K562 (cell line): ENCODE results near the gene CARD11. TPM values are rescaled to one million over a fixed set of nuclear protein-coding genes. Genes with fewer than 3 reads are reported as not detected.

Source experiments
- ATAC-seq: fragments of 200-7000 bp; cut with Tn5 transposase; 3 replicates; pipeline ENCODE4 v1.9.1; 2020; ENCODE audit warnings: moderate library complexity
- BruUV-seq: library from RNA; stranded (reverse); fragments of 400-500 nt; replicated peaks from 2 replicates; lab custom pipeline; 2021; lab: Mats Ljungman, UMichigan
- CTCF ChIA-PET: fragments of 300-600 bp; formaldehyde crosslinking; extraction: SDS; loops from one replicate; lab custom pipeline; 2021; ENCODE audit warnings: low intra/inter-chr PET ratio; lab: Yijun Ruan, JAX
- POLR2A ChIA-PET: fragments of 300-600, 350-650 bp; sonication (Branson Sonifier 250); formaldehyde crosslinking; extraction: SDS; loops from one replicate; lab custom pipeline; 2021; ENCODE audit warnings: antibody characterized with exemption, inconsistent platforms; lab: Yijun Ruan, JAX
- DNase-seq, 4 experiments: peaks; one replicate each; pipeline versions ENCODE4 v3.0.0 to v3.0.0-alpha.2; 2011 to 2018; ENCODE audit warnings: low spot score in 3 of 4, mixed read lengths in 3 of 4; ENCODE audit errors: extremely low read depth in 1 of 4
- FAIRE-seq: peaks from 2 replicates; lab custom pipeline; 2011; peaks lifted over from hg19 to GRCh38; lab: Jason Lieb, UNC
- H2AFZ ChIP-seq: 2 replicates; pipeline ENCODE4 v1.6.0; 2011; ENCODE audit warnings: low read depth, low read length, control low read depth, inconsistent platforms
- H3K27ac ChIP-seq: fragments of 200-600 bp; 3 replicates; pipeline ENCODE4 v1.8.0; 2011; ENCODE audit warnings: low read depth, mild to moderate bottlenecking, control low read depth, inconsistent platforms, low read length, moderate library complexity, mixed read lengths; ENCODE audit errors: extremely low read depth
- H3K27me3 ChIP-seq, 2 experiments: fragments of 300-600 bp in 1 of 2; 2 replicates in 1 of 2; 3 replicates in 1 of 2; pipeline versions ENCODE4 v1.6.0 to v1.8.0; 2011; ENCODE audit warnings: inconsistent platforms in 2 of 2, low read length in 2 of 2, mild to moderate bottlenecking in 1 of 2, mixed read lengths in 1 of 2, moderate library complexity in 1 of 2; ENCODE audit not compliant: control insufficient read depth in 2 of 2, insufficient read depth in 2 of 2
- H3K36me3 ChIP-seq: fragments of 300-600 bp; 3 replicates; pipeline ENCODE4 v1.8.0; 2011; ENCODE audit warnings: mild to moderate bottlenecking, low read length, inconsistent platforms; ENCODE audit not compliant: control insufficient read depth, insufficient read depth
- H3K4me1 ChIP-seq, 2 experiments: fragments of 200-600 bp in 1 of 2; replicated peaks in 1 of 2; 2 replicates in 1 of 2; 3 replicates in 1 of 2; pipeline versions ENCODE4 v1.5.1 to v1.8.0; 2011; ENCODE audit warnings: inconsistent platforms in 2 of 2, low read length in 2 of 2, mild to moderate bottlenecking in 1 of 2, mixed read lengths in 1 of 2, moderate library complexity in 1 of 2; ENCODE audit not compliant: control insufficient read depth in 2 of 2, insufficient read depth in 2 of 2
- H3K4me2 ChIP-seq: 2 replicates; pipeline ENCODE4 v1.6.1; 2011; ENCODE audit warnings: low read length, control low read depth, inconsistent platforms, mixed read lengths; ENCODE audit not compliant: insufficient read depth
- H3K4me3 ChIP-seq: fragments of 200-600 bp; sonication (generic), shearing (Covaris generic); 2 replicates; pipeline ENCODE4 v1.5.1; 2016; ENCODE audit warnings: control low read depth, inconsistent platforms
- H3K79me2 ChIP-seq: fragments of 200-600 bp; 3 replicates; pipeline ENCODE4 v1.8.0; 2011; ENCODE audit warnings: low read length, inconsistent platforms; ENCODE audit not compliant: control insufficient read depth, insufficient read depth
- H3K9ac ChIP-seq, 2 experiments: 2 replicates each; pipeline versions ENCODE4 v1.6.0 to v1.6.1; 2011; ENCODE audit warnings: low read depth in 2 of 2, low read length in 2 of 2, control low read depth in 1 of 2, inconsistent platforms in 1 of 2, mild to moderate bottlenecking in 1 of 2, mixed read lengths in 1 of 2; ENCODE audit not compliant: insufficient read depth in 1 of 2
- H3K9me1 ChIP-seq: one replicate; pipeline ENCODE4 v1.6.0; 2011; ENCODE audit warnings: inconsistent platforms, mild to moderate bottlenecking, low read length, moderate library complexity; ENCODE audit not compliant: control insufficient read depth, insufficient read depth
- H3K9me3 ChIP-seq: replicated peaks from 2 replicates; pipeline ENCODE4 v1.5.1; 2011; ENCODE audit warnings: low read depth, low read length, inconsistent platforms; ENCODE audit not compliant: control insufficient read depth, insufficient read depth
- H4K20me1 ChIP-seq: replicated peaks from 2 replicates; pipeline ENCODE4 v1.6.1; 2011; ENCODE audit warnings: low read length, inconsistent platforms, mixed read lengths; ENCODE audit not compliant: control insufficient read depth, insufficient read depth
- ATF4 ChIP-seq: fragments of 450-650 bp; formaldehyde crosslinking; IDR thresholded peaks from 2 replicates; pipeline ENCODE4 v1.4.0; 2022; ENCODE audit warnings: mild to moderate bottlenecking, moderate library complexity
- ATF7 ChIP-seq: fragments of 450-650 bp; IDR thresholded peaks from 2 replicates; pipeline ENCODE4 v1.7.1; 2014; ENCODE audit warnings: mild to moderate bottlenecking, moderate library complexity
- CHD4 ChIP-seq: fragments of 200-600 bp; sonication (generic); IDR thresholded peaks from 3 replicates; pipeline ENCODE4 v1.6.1; 2012; ENCODE audit warnings: low read depth, mild to moderate bottlenecking, mixed read lengths, low read length, inconsistent platforms; ENCODE audit not compliant: insufficient read depth, insufficient replicate concordance, poor library complexity, severe bottlenecking
- CREBBP ChIP-seq: IDR thresholded peaks from one replicate; pipeline ENCODE4 v1.6.1; 2012; ENCODE audit warnings: low read depth, mild to moderate bottlenecking, control low read depth, inconsistent platforms, low read length
- KAT7 ChIP-seq: sonication (generic); formaldehyde crosslinking; IDR thresholded peaks from 2 replicates; pipeline ENCODE4 v1.8.0; 2022; ENCODE audit warnings: missing genetic modification reagents, mild to moderate bottlenecking, borderline replicate concordance
- KDM2B ChIP-seq: fragments of 250-450 bp; sonication (Bioruptor Pico); IDR thresholded peaks from 2 replicates; pipeline ENCODE4 v1.8.0; 2021; ENCODE audit warnings: mild to moderate bottlenecking, moderate library complexity
- KLF10 ChIP-seq: fragments of 250-450 bp; sonication (Bioruptor Pico); IDR thresholded peaks from 2 replicates; pipeline ENCODE4 v1.6.1; 2021; ENCODE audit warnings: matching md5 sums
- NCOR1 ChIP-seq: fragments of 450-650 bp; IDR thresholded peaks from 2 replicates; pipeline ENCODE4 v1.6.1; 2016; ENCODE audit warnings: mild to moderate bottlenecking, moderate library complexity
- SP2 ChIP-seq: IDR thresholded peaks from 2 replicates; pipeline ENCODE4 v1.6.1; 2011; ENCODE audit warnings: mild to moderate bottlenecking, low read depth, low read length, moderate library complexity; ENCODE audit not compliant: poor library complexity, severe bottlenecking; ENCODE audit errors: extremely low read depth
- SREBF2 ChIP-seq: sonication (generic); formaldehyde crosslinking; IDR thresholded peaks from 2 replicates; pipeline ENCODE4 v1.4.0; 2020; ENCODE audit warnings: mild to moderate bottlenecking, missing genetic modification reagents
- THRAP3 ChIP-seq: fragments of 450-650 bp; IDR thresholded peaks from 2 replicates; pipeline ENCODE4 v1.6.1; 2016; ENCODE audit warnings: mild to moderate bottlenecking, inconsistent platforms, borderline replicate concordance
- TRIM25 ChIP-seq: fragments of 450-650 bp; IDR thresholded peaks from 2 replicates; pipeline ENCODE4 v1.7.0; 2016; ENCODE audit warnings: borderline replicate concordance
- ZZZ3 ChIP-seq: fragments of 450-650 bp; IDR thresholded peaks from 2 replicates; pipeline ENCODE4 v1.6.1; 2016; ENCODE audit warnings: antibody characterized with exemption, mild to moderate bottlenecking, moderate library complexity
- WGBS: fragments of 100-300 bp; shearing (Covaris generic); methylation state at CpG from one replicate; pipeline ENCODE4 v1.1.6; 2016; ENCODE audit warnings: low coverage, mixed read lengths; ENCODE audit not compliant: insufficient coverage; ENCODE audit errors: missing lambda C conversion rate; 5-methylcytosine and 5-hydroxymethylcytosine counted together
- in situ Hi-C: fragments of 300-500 bp; cut with MboI; formaldehyde crosslinking; loops from 4 replicates; pipeline ENCODE4 v1.15.0; 2018; ENCODE audit warnings: inconsistent platforms, mixed read lengths
- intact Hi-C: fragments of 100-400 bp; cut with micrococcal nuclease; formaldehyde crosslinking; loops from 2 replicates; pipeline ENCODE4 v1.14.2; 2022
- polyA plus RNA-seq, 8 experiments: library from polyadenylated mRNA; depleted of rRNA in 4 of 8; stranded (reverse) in 5 of 8; unstranded in 3 of 8; fragments of >200 nt; fragmentation: Nextera tagmentation in 2 of 8; fragmentation: Illumina TruSeq in 1 of 8; extraction: Ambion mirVana in 2 of 8; extraction: Trizol in 1 of 8; gene quantifications; 2 replicates each; pipeline versions ENCODE4 v1.2.1 to v1.2.3, GENCODE V29; 2011 to 2014; ENCODE audit warnings: inconsistent platforms in 1 of 8, missing spikeins in 1 of 8
- total RNA-seq, 7 experiments: library from RNA; depleted of rRNA in 6 of 7; stranded (reverse); fragments of >200 nt in 6 of 7; fragmentation: Illumina TruSeq in 2 of 7; extraction: Trizol in 2 of 7; gene quantifications; 2 replicates each; pipeline versions ENCODE4 v1.2.1 to v1.2.3, GENCODE V29; 2011 to 2021; ENCODE audit warnings: low replicate concordance in 1 of 7
- TF ChIP-seq, protein P1 (sequence below): IDR thresholded peaks from 2 replicates; pipeline ENCODE4 v1.6.1; 2012; ENCODE audit warnings: low read depth, low read length, improper control_type of control experiment, borderline replicate concordance
- TF ChIP-seq, protein P2 (sequence below): fragments of 250-450 bp; sonication (Bioruptor Pico); IDR thresholded peaks from 2 replicates; pipeline ENCODE4 v1.5.1; 2021; ENCODE audit warnings: mild to moderate bottlenecking

Gene CARD11
- total and polyA plus RNA-seq, 9 of the 15 experiments (the other 6 are each of a cell fraction or from before 2014, with no cell fraction given): 0.07 to 12.8 (median 5.7) TPM

DNA sequence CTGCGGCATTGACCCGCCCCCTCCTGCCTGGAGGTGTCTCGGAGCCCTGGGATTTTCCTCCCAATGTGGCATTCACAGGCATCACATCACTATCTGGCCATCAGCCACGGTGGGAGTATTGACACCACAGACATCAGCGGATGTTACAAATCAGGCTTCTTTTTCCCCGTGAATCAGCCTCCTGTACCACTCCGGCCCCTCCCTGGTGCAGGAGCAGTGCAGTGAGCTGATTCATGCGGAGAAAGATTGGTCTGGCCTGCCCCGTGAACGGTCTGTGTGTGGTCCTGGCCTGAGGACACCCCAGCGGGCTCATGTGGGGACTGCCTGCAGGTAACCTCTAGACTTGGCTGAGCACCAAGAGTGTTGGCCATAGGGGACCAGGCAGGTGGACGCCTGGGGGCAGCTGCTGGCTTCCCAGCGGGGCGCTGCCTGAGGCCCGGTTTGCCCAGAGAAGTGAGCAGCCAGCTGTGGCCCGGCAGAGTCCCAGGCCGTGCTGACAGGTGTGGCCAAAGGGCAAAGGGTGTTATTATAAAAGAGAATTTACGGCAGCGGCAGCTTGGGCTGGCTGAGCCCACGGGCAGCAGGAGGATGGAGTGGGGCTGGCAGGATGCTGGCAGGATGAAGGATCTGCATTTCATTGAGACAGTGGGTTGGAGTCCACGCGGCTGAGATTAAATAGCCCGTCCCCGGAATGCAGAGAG lies 167.5 kb downstream of the CARD11 start:
- in situ Hi-C loops: no loop called here
- Histone ChIP-seq H3K79me2 (no peaks in the 10 kb centered on the region), H2AFZ (no peak overlapping the region)
- FAIRE-seq (no peak), DNase-seq (no peak)
- no peak for TF ChIP-seq CHD4
- no peak for TF ChIP-seq SREBF2 (CRISPR knock-in tag)
- no peak for TF ChIP-seq ZZZ3
- no peak for TF ChIP-seq TRIM25
- TF ChIP-seq, protein P1, sequence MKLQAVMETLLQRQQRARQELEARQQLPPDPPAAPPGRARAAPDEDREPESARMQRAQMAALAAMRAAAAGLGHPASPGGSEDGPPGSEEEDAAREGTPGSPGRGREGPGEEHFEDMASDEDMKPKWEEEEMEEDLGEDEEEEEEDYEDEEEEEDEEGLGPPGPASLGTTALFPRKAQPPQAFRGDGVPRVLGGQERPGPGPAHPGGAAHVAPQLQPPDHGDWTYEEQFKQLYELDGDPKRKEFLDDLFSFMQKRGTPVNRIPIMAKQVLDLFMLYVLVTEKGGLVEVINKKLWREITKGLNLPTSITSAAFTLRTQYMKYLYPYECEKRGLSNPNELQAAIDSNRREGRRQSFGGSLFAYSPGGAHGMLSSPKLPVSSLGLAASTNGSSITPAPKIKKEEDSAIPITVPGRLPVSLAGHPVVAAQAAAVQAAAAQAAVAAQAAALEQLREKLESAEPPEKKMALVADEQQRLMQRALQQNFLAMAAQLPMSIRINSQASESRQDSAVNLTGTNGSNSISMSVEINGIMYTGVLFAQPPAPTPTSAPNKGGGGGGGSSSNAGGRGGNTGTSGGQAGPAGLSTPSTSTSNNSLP: no peak
- no peak for TF ChIP-seq SP2
- no peak for TF ChIP-seq KDM2B (CRISPR knock-in tag)
- TF ChIP-seq ATF4 (CRISPR knock-in tag): no peak
- no peak for TF ChIP-seq KAT7 (CRISPR knock-in tag)
- no peak for TF ChIP-seq ATF7
- TF ChIP-seq KLF10 (CRISPR knock-in tag): no peak
- no peak for TF ChIP-seq NCOR1
- TF ChIP-seq, protein P2, sequence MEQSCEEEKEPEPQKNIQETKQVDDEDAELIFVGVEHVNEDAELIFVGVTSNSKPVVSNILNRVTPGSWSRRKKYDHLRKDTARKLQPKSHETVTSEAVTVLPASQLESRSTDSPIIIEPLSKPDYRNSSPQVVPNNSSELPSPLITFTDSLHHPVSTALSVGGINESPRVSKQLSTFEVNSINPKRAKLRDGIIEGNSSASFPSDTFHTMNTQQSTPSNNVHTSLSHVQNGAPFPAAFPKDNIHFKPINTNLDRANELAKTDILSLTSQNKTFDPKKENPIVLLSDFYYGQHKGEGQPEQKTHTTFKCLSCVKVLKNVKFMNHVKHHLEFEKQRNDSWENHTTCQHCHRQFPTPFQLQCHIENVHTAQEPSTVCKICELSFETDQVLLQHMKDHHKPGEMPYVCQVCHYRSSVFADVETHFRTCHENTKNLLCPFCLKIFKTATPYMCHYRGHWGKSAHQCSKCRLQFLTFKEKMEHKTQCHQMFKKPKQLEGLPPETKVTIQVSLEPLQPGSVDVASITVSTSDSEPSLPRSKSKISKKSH (CRISPR knock-in tag): no peak
- TF ChIP-seq THRAP3: no peak
- no peak for TF ChIP-seq CREBBP
- TF ChIP-seq, all 486 proteins: peak for 0
- Histone ChIP-seq H3K4me1 (peaks cover 0 to 14% of the 10 kb centered on the region in 2 experiments; a peak in 2 of 5 replicates), H3K9me1 (no peaks in the 10 kb centered on the region), H4K20me1 (peaks cover 9% of the 10 kb centered on the region), H3K4me3 (no peak overlapping the region), H3K27me3 (peaks cover 16 to 60% of the 10 kb centered on the region in 2 experiments), H3K4me2 (no peak overlapping the region), H3K36me3 (no peaks in the 10 kb centered on the region), H3K27ac (no peak overlapping the region), H3K9ac (peak overlapping the region in 1 of 2 experiments; percentile 45; a peak in 1 of 4 replicates), H3K9me3 (no peaks in the 10 kb centered on the region; the same call in 1 of the 2 replicates)
- no peak for ATAC-seq
- POLR2A ChIA-PET: interaction anchor here (0.6 to 1.8 kb wide), 3 partner anchors 9 to 377 kb away, joined by 3 to 6 read pairs (median 3); no protein-coding TSS in a partner anchor
- BruUV-seq: no TSS peak
- CTCF ChIA-PET: no interaction called here
- 2% methylated on average over 20 of the region's 24 CpGs for WGBS
- intact Hi-C loops: no loop called here
